ENCODE data around the gene RNF26.

DNA sequence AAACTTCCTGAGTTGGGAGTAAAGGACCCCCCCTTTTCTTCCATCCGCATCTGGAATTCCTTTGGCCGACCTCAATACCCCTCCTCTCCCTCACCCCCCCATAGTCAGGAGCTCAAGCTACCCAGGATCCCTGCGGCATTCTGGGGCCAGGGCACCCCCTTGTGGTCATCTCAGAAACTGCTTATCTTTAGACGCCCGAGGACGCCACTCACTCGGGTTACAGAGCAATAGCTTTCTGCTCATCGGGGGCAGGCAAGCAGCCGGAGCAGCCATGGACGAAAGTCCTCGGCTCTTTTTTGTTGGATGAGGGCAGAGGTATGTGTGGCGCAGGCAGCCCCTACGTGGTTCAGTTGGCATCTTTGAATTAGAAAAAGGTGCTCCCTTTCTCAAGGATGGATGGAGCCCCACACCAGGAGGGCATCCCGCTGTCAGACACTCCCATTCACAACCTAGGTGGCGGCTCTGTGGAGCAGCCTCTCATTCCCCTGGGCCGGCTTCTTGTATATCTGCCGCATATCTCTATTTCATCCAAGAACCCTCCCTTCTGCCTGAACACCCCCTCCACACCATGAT lies 4.1 kb downstream of the RNF26 start:
- TF ChIP-seq, protein P1, sequence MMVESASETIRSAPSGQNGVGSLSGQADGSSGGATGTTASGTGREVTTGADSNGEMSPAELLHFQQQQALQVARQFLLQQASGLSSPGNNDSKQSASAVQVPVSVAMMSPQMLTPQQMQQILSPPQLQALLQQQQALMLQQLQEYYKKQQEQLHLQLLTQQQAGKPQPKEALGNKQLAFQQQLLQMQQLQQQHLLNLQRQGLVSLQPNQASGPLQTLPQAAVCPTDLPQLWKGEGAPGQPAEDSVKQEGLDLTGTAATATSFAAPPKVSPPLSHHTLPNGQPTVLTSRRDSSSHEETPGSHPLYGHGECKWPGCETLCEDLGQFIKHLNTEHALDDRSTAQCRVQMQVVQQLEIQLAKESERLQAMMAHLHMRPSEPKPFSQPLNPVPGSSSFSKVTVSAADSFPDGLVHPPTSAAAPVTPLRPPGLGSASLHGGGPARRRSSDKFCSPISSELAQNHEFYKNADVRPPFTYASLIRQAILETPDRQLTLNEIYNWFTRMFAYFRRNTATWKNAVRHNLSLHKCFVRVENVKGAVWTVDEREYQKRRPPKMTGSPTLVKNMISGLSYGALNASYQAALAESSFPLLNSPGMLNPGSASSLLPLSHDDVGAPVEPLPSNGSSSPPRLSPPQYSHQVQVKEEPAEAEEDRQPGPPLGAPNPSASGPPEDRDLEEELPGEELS (CRISPR knock-in tag; IDR thresholded peaks at IDR 0.05): no peak
- TF ChIP-seq, protein P2, sequence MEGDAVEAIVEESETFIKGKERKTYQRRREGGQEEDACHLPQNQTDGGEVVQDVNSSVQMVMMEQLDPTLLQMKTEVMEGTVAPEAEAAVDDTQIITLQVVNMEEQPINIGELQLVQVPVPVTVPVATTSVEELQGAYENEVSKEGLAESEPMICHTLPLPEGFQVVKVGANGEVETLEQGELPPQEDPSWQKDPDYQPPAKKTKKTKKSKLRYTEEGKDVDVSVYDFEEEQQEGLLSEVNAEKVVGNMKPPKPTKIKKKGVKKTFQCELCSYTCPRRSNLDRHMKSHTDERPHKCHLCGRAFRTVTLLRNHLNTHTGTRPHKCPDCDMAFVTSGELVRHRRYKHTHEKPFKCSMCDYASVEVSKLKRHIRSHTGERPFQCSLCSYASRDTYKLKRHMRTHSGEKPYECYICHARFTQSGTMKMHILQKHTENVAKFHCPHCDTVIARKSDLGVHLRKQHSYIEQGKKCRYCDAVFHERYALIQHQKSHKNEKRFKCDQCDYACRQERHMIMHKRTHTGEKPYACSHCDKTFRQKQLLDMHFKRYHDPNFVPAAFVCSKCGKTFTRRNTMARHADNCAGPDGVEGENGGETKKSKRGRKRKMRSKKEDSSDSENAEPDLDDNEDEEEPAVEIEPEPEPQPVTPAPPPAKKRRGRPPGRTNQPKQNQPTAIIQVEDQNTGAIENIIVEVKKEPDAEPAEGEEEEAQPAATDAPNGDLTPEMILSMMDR (IDR thresholded peaks at IDR 0.05): peak; percentile 68
- TF ChIP-seq ATF1 (CRISPR knock-in tag; IDR thresholded peaks at IDR 0.05) (no peak), ZNF281 (CRISPR knock-in tag; IDR thresholded peaks at IDR 0.05) (no peak), MAX (CRISPR knock-in tag; IDR thresholded peaks at IDR 0.05) (no peak), ZNF121 (CRISPR knock-in tag; IDR thresholded peaks at IDR 0.05) (no peak), MXD4 (CRISPR knock-in tag; IDR thresholded peaks at IDR 0.05; ENCODE audit: borderline replicate concordance) (no peak), NFE2L1 (CRISPR knock-in tag; IDR thresholded peaks at IDR 0.05) (no peak), MYBL2 (CRISPR knock-in tag; IDR thresholded peaks at IDR 0.05) (no peak), ZNF232 (CRISPR knock-in tag; IDR thresholded peaks at IDR 0.05) (no peak), ZNF512 (CRISPR knock-in tag; IDR thresholded peaks at IDR 0.05; ENCODE audit: borderline replicate concordance) (no peak)
